ENCODE measurements around the gene KIAA1217. TPM values are rescaled to one million over a fixed set of nuclear protein-coding genes. Genes with fewer than 3 reads are reported as not detected.

The KIAA1217 gene
- total and polyA plus RNA-seq, 9 of the 15 experiments (the other 6 are each of a cell fraction or from before 2014, with no cell fraction given) = 0.04 TPM; not detected in 8

GRCh38 chr10:24383681-24384106 is 174.8 kb downstream of the KIAA1217 start (continued):
- TF ChIP-seq ZNF143 (CRISPR knock-in tag; IDR thresholded peaks at IDR 0.05) (no peak), GATAD2B (IDR thresholded peaks at IDR 0.05; ENCODE audit: borderline replicate concordance) (no peak), POLR2B (IDR thresholded peaks at IDR 0.05; ENCODE audit: low read depth, partially characterized antibody) (no peak), HLTF (IDR thresholded peaks at IDR 0.05) (no peak), TAL1 (IDR thresholded peaks at IDR 0.05) (no peak), ETS2 (tag; IDR thresholded peaks at IDR 0.05; ENCODE audit: borderline replicate concordance, poor library complexity, severe bottlenecking) (no peak), CEBPG (CRISPR knock-in tag; IDR thresholded peaks at IDR 0.05) (no peak), CEBPG (tag; conservative IDR thresholded peaks at IDR 0.05 in 1 of 2, IDR thresholded peaks at IDR 0.05 in 1 of 2) (peak; percentile 44 to 46; a peak in 2 of 4 replicates), FOXK1 (CRISPR knock-in tag; IDR thresholded peaks at IDR 0.05; ENCODE audit: borderline replicate concordance) (no peak), ZNF146 (CRISPR knock-in tag; IDR thresholded peaks at IDR 0.05; ENCODE audit: unreplicated experiment) (no peak), CREB3 (tag; conservative IDR thresholded peaks at IDR 0.05; ENCODE audit: low read depth) (no peak), GTF3C2 (IDR thresholded peaks at IDR 0.05; ENCODE audit: borderline replicate concordance, extremely low read depth, insufficient read length) (no peak), ZNF311 (CRISPR knock-in tag; IDR thresholded peaks at IDR 0.05) (no peak), BRD4 (IDR thresholded peaks at IDR 0.05) (no peak), CUX1 (CRISPR knock-in tag; IDR thresholded peaks at IDR 0.05) (no peak), MIER1 (IDR thresholded peaks at IDR 0.05; ENCODE audit: low read depth) (no peak), FOXP1 (CRISPR knock-in tag; IDR thresholded peaks at IDR 0.05) (no peak), ZSCAN29 (IDR thresholded peaks at IDR 0.05) (no peak), ELF4 (CRISPR knock-in tag; IDR thresholded peaks at IDR 0.05) (no peak), MEIS2 (IDR thresholded peaks at IDR 0.05; ENCODE audit: partially characterized antibody) (no peak), KDM2B (CRISPR knock-in tag; IDR thresholded peaks at IDR 0.05) (no peak), ETV1 (tag; conservative IDR thresholded peaks at IDR 0.05; ENCODE audit: low read depth) (no peak)
